Measurements from ENCODE around the gene CD40.
"Not testable (repeated sequence)": the region's sequence is repeated elsewhere in the genome, so short reads cannot be mapped to it uniquely, and the experiment has no call there.

CD40 gene

DNA sequence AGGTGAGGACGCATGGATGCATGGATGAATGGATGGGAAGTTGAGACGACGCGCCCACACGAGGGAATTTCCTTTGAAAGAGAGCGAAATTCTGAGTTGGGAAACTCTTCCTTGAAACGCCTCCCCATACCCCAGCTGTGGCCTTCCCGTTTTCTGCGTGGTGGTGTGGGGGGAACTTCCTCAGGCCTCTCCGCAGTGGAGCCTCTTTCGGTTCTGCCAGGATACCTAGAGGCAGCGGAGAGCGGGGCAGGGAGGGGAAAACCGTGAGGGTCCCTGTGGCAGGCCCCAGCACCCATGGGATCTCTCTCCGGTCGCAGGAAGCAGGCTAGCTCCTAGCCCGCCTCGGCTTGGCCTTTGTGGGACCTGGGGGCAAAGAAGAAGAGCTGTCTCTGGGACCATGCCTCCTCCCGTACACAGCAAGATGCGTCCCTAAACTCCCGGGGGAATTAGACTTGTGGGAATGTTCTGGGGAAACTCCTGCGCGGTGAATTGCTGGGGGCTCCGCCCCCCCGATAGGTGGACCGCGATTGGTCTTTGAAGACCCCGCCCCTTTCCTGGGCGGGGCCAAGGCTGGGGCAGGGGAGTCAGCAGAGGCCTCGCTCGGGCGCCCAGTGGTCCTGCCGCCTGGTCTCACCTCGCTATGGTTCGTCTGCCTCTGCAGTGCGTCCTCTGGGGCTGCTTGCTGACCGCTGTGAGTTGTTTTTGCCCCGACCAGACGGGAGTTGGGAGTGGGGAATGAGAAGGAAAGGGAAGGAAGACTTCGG, at the start of gene CD40:
Gene CD40, plus strand, starts transcription at position 611 of the 764 bp plus-strand sequence. Its CDS starts 30 bp downstream, at position 641.
- peak; percentile 60 to 68 for DNase-seq

DNA sequence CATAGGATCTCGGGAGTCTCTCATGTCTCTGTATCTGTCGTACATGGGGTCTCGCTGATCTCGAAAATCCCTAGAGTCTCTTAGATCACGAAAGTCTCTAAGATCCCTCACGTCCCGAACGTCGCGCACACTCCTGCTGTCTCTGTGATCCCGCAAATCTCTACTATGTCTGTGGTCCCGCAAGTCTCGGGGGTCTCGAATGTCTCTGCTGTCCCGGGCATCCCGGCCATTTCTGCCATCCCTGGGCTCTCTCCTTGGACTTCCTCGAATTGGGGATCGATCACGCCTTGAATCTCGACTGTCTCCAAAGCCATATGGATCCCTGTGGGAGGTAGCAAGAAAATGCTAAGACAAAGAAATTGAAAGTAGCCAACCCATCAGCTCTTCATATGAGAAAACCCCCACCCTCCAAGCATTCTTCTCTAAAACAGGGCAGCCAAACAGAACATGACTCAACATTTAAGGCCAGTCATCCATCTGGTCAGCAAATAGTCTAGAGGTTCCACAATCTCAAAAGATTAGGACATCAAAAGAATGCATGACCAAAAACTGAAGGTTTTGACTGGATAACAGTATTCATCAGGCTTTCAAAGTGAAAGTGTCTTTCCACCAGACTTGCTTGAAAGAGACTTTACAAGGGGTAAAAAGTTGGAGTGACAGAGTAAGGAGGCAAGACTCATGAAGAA, 47.8 kb upstream of the CD40 start:
- no peak for DNase-seq

GRCh38 chr20:46071573-46071972, 46.5 kb upstream of the CD40 start:
- no peak for DNase-seq

DNA sequence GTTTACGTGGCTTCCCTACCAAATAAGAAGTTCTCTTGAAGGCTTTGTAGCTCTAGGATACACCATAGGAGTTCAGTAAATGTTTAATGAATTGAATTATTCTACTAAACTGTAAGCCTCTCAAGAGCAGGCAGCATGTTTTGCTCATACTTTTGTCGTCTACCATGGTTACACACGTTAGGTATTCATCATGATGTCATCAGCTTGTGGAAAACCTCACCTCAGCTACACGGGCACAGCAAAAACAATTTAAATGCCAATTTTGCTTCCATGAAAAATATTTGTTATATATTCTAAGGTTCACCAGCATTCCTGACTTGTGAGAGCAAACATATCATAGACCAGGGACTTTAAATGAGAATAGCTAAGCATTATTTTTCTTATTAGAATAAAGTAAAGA, 45.1 kb upstream of the CD40 start:
- DNase-seq, result no peak

DNA sequence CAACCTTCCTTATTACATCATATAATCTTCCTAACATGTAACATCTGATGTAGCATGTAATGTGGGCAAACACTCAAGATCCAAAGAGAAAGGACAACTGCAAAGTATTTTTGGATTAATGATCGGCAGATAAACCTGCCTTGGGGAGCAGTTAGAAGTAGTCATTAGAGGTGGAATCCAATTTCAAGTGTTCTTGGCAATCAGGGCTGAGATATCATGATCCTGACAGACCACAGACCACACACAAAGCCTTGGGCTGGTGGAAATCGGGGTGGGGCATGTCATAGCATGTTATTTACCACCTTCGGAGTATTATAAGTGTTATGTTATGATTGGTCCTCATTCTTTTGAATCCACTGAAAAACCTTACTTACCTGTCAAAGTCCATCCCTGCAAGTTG, 44.7 kb upstream of the CD40 start:
- no peak for DNase-seq

DNA sequence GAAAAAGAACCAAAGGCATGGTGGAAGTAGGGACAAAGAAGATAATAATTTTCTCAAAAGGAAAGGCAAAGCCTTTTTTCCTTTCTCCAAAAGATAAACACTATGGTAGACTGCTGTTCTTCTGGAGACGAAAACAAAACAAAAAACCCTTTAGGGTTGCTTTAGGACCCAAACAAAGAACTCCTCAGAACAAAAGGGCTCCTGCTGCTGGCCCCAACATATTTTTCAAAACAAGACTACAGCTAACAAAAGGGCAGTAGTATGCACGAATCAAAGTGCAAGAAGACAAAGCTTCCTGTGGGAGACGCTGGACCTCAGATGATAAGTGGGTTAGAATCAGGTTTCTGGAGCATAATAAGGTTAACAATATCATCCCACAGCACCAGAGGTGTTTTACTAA, 44.1 kb upstream of the CD40 start:
- DNase-seq, result no peak

DNA sequence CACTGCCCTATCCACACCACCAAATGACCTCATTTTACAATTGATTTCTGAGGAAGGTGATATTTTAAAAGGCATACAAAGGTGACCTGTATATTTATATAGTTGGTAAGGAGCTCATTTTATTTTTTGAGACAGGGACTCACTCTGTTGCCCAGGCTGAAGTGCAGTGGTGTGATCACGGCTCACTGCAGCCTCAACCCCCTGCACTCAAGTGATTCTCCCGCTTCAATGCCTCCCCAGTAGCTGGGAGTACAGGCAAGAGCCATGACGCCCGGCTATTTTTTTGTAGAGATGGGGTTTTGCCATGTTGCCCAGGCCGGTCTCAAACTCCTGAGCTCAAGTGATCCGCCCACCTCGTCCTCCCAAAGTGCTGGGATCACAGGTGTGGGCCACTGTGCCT, 41.3 kb upstream of the CD40 start:
- no peak for DNase-seq

GRCh38 chr20:46077642-46078305, 40.3 kb upstream of the CD40 start:
- DNase-seq, result no peak

DNA sequence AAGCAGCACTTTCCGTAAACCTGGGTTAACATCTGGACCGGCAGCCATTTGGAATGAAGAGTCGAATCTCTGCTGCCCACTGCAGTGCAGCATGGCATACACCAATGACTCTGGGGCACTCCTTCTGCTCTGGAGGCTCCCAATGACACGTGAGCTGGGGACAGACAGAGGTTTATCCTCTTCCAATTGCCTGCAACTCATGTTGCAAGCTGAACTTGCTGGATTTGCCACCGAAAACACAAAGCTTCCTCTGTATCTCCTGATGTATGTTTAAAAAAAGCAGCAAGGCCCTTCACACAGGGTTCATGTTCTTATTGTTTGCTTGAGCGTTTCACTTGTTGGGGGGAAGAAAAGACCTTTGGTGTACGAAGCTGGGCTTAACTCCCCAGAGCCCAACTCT, 39.2 kb upstream of the CD40 start:
- no peak for DNase-seq

GRCh38 chr20:46081074-46081473, 37.0 kb upstream of the CD40 start:
- DNase-seq, result no peak

DNA sequence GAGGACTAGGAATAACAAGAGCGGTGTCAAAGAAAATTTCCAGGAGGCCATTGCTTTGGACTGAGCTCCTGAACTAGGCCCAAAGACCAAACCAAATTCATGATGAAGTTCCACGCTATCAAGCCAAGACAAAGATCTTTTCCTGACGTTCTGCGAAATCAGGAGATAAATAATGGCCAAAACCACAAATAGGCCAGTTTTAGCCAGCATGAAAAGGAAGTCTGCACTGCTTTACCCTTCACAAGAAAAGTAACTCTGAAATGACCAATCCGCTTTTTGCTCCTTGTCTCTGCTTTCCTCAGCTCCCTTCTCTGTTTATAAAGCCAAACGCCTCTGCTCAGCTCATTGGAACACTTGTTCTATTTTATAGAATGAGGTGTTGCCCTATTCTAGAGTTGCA, 35.0 kb upstream of the CD40 start:
- DNase-seq, result no peak

DNA sequence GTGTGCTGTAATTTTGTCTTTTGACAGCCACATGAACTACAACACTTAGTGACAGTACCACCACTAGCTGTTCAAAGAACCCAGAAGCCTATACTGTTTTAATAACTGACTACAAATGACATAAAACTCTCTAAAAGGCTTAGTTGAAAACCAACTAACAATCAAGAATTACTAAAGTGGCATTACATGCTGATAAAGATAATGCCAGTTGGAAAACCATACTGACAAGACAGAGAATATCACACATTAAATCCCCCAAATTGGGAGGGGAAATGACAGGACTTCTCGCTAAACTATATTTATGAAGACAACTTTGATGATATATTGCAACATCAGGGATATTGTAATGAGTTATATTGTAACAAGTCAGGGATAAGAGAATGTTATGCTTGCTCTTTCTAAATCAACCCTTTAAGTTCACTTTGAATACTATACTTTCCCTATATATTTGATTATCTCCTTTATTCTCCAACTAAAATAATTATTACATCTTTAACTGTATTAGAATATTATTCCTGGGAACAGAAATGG, 34.5 kb upstream of the CD40 start:
- DNase-seq, result no peak

DNA sequence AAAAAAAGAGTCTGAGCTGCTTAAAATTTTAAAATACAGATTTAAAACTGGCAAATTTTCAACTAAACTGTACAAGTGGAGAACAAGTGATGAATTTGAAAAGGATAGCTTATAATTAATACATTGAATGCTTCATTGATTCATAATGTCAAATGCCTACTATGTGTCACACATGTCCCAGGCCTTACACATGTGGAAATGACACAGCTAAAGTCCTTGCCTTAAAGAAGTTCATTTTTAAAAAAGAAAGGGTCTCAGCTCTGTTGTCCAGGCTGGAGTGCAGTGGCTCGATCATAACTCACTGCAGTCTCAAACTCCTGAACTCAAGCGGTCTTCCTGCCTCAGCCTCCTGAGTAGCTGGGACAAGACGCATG, 33.3 kb upstream of the CD40 start:
- DNase-seq, result no peak

- DNase-seq, result no peak
Observed at GRCh38 chr20:46085179-46085851, 32.8 kb upstream of the CD40 start.

DNA sequence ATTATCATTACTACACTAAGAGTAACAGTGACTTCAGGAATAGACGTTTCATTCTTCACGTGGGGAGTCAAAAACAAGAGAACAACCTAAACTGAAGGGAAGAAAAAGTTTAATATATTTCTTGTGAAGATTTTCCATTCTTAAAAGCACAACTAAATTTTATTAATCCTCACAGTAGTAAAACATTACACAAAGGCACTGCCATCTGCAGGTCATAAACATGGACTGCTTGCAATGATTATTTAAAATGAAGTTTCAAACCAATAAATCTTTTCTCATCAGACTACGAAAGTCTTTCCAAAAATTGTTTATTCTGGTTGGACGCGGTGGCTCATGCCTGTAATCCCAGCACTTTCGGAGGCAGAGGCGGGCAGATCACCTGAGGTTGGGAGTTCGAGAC, 31.0 kb upstream of the CD40 start:
- no peak for DNase-seq

DNA sequence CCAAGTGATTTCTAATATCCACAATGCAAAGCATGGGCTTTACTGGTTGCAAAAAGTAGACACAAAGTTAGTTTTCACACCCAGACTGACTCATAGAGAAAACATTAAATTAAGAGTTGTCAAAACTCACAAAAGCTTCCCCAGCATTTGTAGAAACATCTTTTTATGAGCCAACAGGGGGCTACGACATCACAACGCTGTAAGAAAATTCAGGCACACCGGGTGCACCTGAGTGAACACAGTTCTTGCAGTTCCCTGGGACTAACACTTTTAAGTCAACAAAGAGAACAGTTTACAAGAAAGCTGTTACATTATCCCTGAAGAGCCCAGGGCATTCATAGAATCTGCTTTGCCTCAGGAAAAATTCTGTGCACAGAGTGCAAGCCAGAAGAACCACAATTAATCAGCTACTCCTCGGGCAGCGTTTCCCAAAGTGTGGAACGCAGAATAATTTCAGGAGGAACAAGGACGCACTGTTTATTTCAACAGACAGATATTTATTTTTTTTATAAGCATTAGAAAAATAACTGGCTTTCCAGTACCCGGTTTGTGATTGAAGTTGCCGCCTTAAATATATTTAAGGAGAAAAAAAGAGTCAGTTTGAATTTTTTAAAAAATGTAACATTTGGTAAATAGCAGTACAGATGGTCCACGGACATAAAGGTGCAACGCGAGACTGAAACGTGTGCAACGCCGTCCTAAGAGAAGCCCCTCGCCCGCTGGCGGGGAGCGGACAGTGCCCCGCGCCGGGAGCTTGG, 29.5 kb upstream of the CD40 start:
- DNase-seq, result no peak

DNA sequence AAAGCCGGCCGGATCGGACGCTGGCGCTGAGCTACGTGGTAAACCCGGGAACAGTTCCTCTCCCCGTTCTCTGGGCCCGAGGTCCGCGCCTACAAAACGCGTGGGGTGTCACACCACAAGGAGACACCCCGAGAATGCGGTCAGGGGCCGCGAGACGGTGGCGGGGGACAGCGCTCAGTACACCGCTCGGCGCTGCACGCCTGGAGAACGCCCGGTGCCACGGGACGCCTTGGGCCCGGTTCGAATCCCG, 29.0 kb upstream of the CD40 start:
- DNase-seq, result no peak

GRCh38 chr20:46089417-46090388, 28.4 kb upstream of the CD40 start, which contains the start of gene NCOA5:
NCOA5 (minus strand) TSS chr20:46089962; CDS start chr20:46079424, 10,538 bp downstream.
- peak; percentile 93 to 94 for DNase-seq

DNA sequence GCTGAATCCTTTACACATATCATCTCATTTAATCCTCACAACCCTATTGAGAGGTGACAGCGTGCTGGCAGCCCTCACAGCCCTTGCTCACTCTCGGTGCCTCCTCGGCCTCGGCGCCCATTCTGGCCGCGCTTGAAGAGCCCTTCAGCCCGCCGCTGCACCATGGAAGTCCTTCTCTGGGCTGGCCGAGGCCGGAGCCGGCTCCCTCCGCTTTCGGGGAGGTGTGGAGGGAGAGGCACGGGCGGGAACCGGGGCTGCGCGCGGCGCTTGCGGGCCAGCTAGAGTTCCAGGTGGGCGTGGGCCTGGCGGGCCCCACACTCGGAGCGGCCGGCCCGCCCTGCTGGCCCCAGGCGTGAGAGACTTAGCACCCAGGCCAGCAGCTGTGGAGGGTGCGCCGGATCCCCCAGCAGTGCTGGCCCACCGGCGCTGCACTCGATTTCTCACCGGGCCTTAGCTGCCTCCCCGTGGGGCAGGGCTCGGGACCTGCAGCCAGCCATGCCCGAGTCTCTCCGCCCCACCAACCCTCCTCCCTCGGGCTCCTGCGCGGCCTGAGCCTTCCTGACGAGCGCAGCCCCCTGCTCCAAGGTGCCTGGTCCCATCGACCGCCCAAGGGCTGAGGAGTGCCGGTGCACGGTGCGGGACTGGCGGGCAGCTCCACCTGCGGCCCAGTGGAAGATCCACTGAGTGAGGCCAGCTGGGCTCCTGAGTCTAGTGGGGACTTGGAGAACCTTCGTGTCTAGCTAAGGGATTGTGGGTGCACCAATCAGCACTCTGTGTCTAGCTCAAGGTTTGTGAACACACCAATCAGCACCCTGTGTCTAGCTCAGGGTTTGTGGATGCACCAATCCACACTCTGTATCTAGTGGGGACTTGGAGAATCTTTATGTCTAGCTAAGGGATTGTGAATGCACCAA, 26.2 kb upstream of the CD40 start:
- not testable (repeated sequence) for DNase-seq

GRCh38 chr20:46093531-46093930, 24.6 kb upstream of the CD40 start:
- no peak for DNase-seq

Data from activated CD4-positive, alpha-beta T cell treated with anti-CD3 and anti-CD28 coated beads for 4 hours (primary cell).